Measurements from ENCODE around the gene USF2. TPM values are rescaled to one million over a fixed set of nuclear protein-coding genes. Genes with fewer than 3 reads are reported as not detected.
"Not testable (repeated sequence)": the region's sequence is repeated elsewhere in the genome, so short reads cannot be mapped to it uniquely, and the experiment has no call there.

USF2 gene
- total and polyA plus RNA-seq, 10 donors, result 132 to 206 (median 154) TPM

GRCh38 chr19:35284153-35285094 lies 15.7 kb downstream of the USF2 start:
- TF ChIP-seq CTCF (IDR thresholded peaks at IDR 0.05 in 8 of 11, conservative IDR thresholded peaks at IDR 0.05 in 3 of 11), result no peak
- no peak for TF ChIP-seq POLR2A (IDR thresholded peaks at IDR 0.05)
- TF ChIP-seq POLR2AphosphoS5 (IDR thresholded peaks at IDR 0.05), result no peak
- Histone ChIP-seq H3K36me3 (peaks cover 0 to 8% (median 5%) of the 10 kb centered on the region in 6 donors), H3K9me3 (no peaks in the 10 kb centered on the region), H3K27me3 (replicated peaks in 1 of 7) (peaks cover 0 to 14% (median 0%) of the 10 kb centered on the region in 7 donors), H3K27ac (no peak overlapping the region), H3K4me1 (peaks cover 5 to 40% (median 32%) of the 10 kb centered on the region in 6 donors), H3K4me3 (no peak overlapping the region)
- DNase-seq, result no peak
- intact Hi-C loops (cut with DNase I; ENCODE audit: low total_unique reads), result no loop called here
- WGBS, 5 donors, result 65 to 82% (median 76%) methylated on average over 17 of the region's 17 CpGs

GRCh38 chr19:35285095-35285449 lies 16.3 kb downstream of the USF2 start:
- H3K4me3 ChIP-seq, result no peak overlapping the region
- no peak overlapping the region for H3K27ac ChIP-seq
- no peak for TF ChIP-seq CTCF (IDR thresholded peaks at IDR 0.05 in 8 of 11, conservative IDR thresholded peaks at IDR 0.05 in 3 of 11)
- no peak for TF ChIP-seq POLR2A (IDR thresholded peaks at IDR 0.05)
- TF ChIP-seq POLR2AphosphoS5 (IDR thresholded peaks at IDR 0.05), result no peak
- peaks cover 0 to 2% (median under 1%) of the 10 kb centered on the region in 6 donors for H3K36me3 ChIP-seq
- peaks cover 0 to 14% (median 0%) of the 10 kb centered on the region in 7 donors for H3K27me3 ChIP-seq (replicated peaks in 1 of 7)
- no peak for DNase-seq
- WGBS, 5 donors, result 32 to 80% (median 44%) methylated on average over 1 of the region's 1 CpG
- H3K4me1 ChIP-seq, result peaks cover 5 to 34% (median 28%) of the 10 kb centered on the region in 6 donors
- H3K9me3 ChIP-seq, result no peaks in the 10 kb centered on the region
- intact Hi-C loops (cut with DNase I; ENCODE audit: low total_unique reads), result no loop called here

GRCh38 chr19:35285465-35285864 lies 16.7 kb downstream of the USF2 start:
- peaks cover 5 to 30% (median 24%) of the 10 kb centered on the region in 6 donors for H3K4me1 ChIP-seq
- H3K27ac ChIP-seq; DNase-seq; H3K9me3 ChIP-seq; H3K36me3 ChIP-seq; intact Hi-C loops (cut with DNase I; ENCODE audit: low total_unique reads); H3K4me3 ChIP-seq: not testable (repeated sequence)
- peaks cover 0 to 14% (median 0%) of the 10 kb centered on the region in 7 donors for H3K27me3 ChIP-seq (replicated peaks in 1 of 7)
- 88 to 94% (median 91%) methylated on average over 3 of the region's 3 CpGs for WGBS, 5 donors

GRCh38 chr19:35286101-35286500 lies 17.3 kb downstream of the USF2 start:
- H3K9me3 ChIP-seq; intact Hi-C loops (cut with DNase I; ENCODE audit: low total_unique reads); H3K4me3 ChIP-seq; H3K36me3 ChIP-seq; DNase-seq; H3K27ac ChIP-seq: not testable (repeated sequence)
- Histone ChIP-seq H3K27me3 (replicated peaks in 1 of 7) (peaks cover 0 to 14% (median 0%) of the 10 kb centered on the region in 7 donors), H3K4me1 (peaks cover 5 to 24% (median 17%) of the 10 kb centered on the region in 6 donors)
- WGBS, 5 donors, result 72 to 94% (median 80%) methylated on average over 5 of the region's 5 CpGs

GRCh38 chr19:35287713-35288112 lies 19.0 kb downstream of the USF2 start:
- no peak for TF ChIP-seq CTCF (IDR thresholded peaks at IDR 0.05 in 8 of 11, conservative IDR thresholded peaks at IDR 0.05 in 3 of 11)
- TF ChIP-seq POLR2A (IDR thresholded peaks at IDR 0.05), result no peak
- TF ChIP-seq POLR2AphosphoS5 (IDR thresholded peaks at IDR 0.05), result no peak
- WGBS, 5 donors, result 86 to 97% (median 92%) methylated on average over 9 to 10 of the region's 10 CpGs
- H3K36me3 ChIP-seq, result no peaks in the 10 kb centered on the region
- DNase-seq, result no peak
- no peak overlapping the region for H3K27ac ChIP-seq
- peaks cover 0 to 11% (median 0%) of the 10 kb centered on the region in 7 donors for H3K27me3 ChIP-seq (replicated peaks in 1 of 7)
- intact Hi-C loops (cut with DNase I; ENCODE audit: low total_unique reads), result no loop called here
- no peak overlapping the region for H3K4me3 ChIP-seq
- no peaks in the 10 kb centered on the region for H3K9me3 ChIP-seq
- peaks cover 0 to 7% (median 2%) of the 10 kb centered on the region in 6 donors for H3K4me1 ChIP-seq
